Esophagus (tissue), 2 donors: ENCODE data around the gene DCLK1. TPM values are rescaled to one million over a fixed set of nuclear protein-coding genes. Genes with fewer than 3 reads are reported as not detected.

ENCODE experiments used
- H3K27ac ChIP-seq, 2 donors: one replicate each; pipeline ENCODE4 v1.5.1; 2013; ENCODE audit warnings: low read depth in 2 of 2, mild to moderate bottlenecking in 2 of 2, inconsistent platforms in 1 of 2, low read length in 1 of 2, moderate library complexity in 1 of 2
- H3K27me3 ChIP-seq, 2 donors: one replicate each; pipeline ENCODE4 v1.6.1; 2013; ENCODE audit warnings: low read length in 2 of 2, control low read depth in 1 of 2, mild to moderate bottlenecking in 1 of 2; ENCODE audit not compliant: insufficient read depth in 2 of 2, control insufficient read depth in 1 of 2
- H3K36me3 ChIP-seq, 2 donors: one replicate each; pipeline ENCODE4 v1.6.1; 2013; ENCODE audit warnings: low read length in 1 of 2; ENCODE audit not compliant: control insufficient read depth in 2 of 2, insufficient read depth in 2 of 2
- H3K4me1 ChIP-seq, 2 donors: one replicate each; pipeline ENCODE4 v1.6.1; 2013; ENCODE audit warnings: low read length in 1 of 2; ENCODE audit not compliant: control insufficient read depth in 2 of 2, insufficient read depth in 2 of 2
- H3K4me3 ChIP-seq, 2 donors: one replicate each; pipeline ENCODE4 v1.5.1; 2013; ENCODE audit warnings: low read length in 2 of 2, mild to moderate bottlenecking in 2 of 2, low read depth in 1 of 2, moderate library complexity in 1 of 2
- H3K9me3 ChIP-seq, 2 donors: one replicate each; pipeline ENCODE4 v1.6.1; 2013; ENCODE audit warnings: mild to moderate bottlenecking in 2 of 2, low read depth in 1 of 2, low read length in 1 of 2, moderate library complexity in 1 of 2; ENCODE audit not compliant: control insufficient read depth in 2 of 2, insufficient read depth in 1 of 2
- whole genome bisulfite sequencing, 2 donors: extraction: QIAGEN DNeasy Blood & Tissue Kit; methylation state at CpG; one replicate each; pipeline ENCODE4 v1.1.7; 2013; 5-methylcytosine and 5-hydroxymethylcytosine counted together
- polyA plus RNA-seq, 2 donors: library from polyadenylated mRNA; stranded (reverse); fragments of 200-250 nt; gene quantifications; one replicate each; pipeline ENCODE4 v1.2.3, GENCODE V29; 2013
- donor health status: healthy with polysubstance abuse.
- donor health status: Bipolar disorder and iron deficiency.

The DCLK1 gene
- polyA plus RNA-seq, 2 donors: 0.47 to 0.75 TPM

- no peak overlapping the region for H3K27ac ChIP-seq
- H3K36me3 ChIP-seq: no peaks in the 10 kb centered on the region
- H3K4me3 ChIP-seq: no peak overlapping the region
- no peaks in the 10 kb centered on the region for H3K4me1 ChIP-seq
- H3K27me3 ChIP-seq: no peaks in the 10 kb centered on the region
- H3K9me3 ChIP-seq: no peaks in the 10 kb centered on the region
- WGBS, 2 donors: 57 to 62% methylated on average over 6 of the region's 6 CpGs
Measured at GRCh38 chr13:35812736-35813135, 318.4 kb downstream of the DCLK1 start.

- H3K27me3 ChIP-seq: no peaks in the 10 kb centered on the region
- H3K9me3 ChIP-seq: no peaks in the 10 kb centered on the region
- WGBS, 2 donors: 89 to 93% methylated on average over 4 of the region's 4 CpGs
- H3K27ac ChIP-seq: no peak overlapping the region
- H3K4me3 ChIP-seq: no peak overlapping the region
- H3K4me1 ChIP-seq: no peaks in the 10 kb centered on the region
- H3K36me3 ChIP-seq: no peaks in the 10 kb centered on the region
Measured at GRCh38 chr13:35810321-35810720, 320.9 kb downstream of the DCLK1 start.

GRCh38 chr13:35808846-35809245, 322.3 kb downstream of the DCLK1 start:
- no peak overlapping the region for H3K4me3 ChIP-seq
- H3K27ac ChIP-seq: no peak overlapping the region
- 86 to 91% methylated on average over 6 of the region's 6 CpGs for WGBS, 2 donors
- H3K9me3 ChIP-seq: no peaks in the 10 kb centered on the region
- no peaks in the 10 kb centered on the region for H3K36me3 ChIP-seq
- H3K27me3 ChIP-seq: no peaks in the 10 kb centered on the region
- H3K4me1 ChIP-seq: no peaks in the 10 kb centered on the region

- Histone ChIP-seq H3K36me3 (no peaks in the 10 kb centered on the region), H3K27me3 (no peaks in the 10 kb centered on the region), H3K4me3 (no peak overlapping the region), H3K27ac (no peak overlapping the region), H3K9me3 (no peaks in the 10 kb centered on the region), H3K4me1 (no peaks in the 10 kb centered on the region)
- WGBS, 2 donors: 80 to 81% methylated on average over 5 of the region's 5 CpGs
Measured at GRCh38 chr13:35804901-35805300, 326.3 kb downstream of the DCLK1 start.

- no peak overlapping the region for H3K4me3 ChIP-seq
- no peaks in the 10 kb centered on the region for H3K36me3 ChIP-seq
- H3K9me3 ChIP-seq: no peaks in the 10 kb centered on the region
- H3K27ac ChIP-seq: no peak overlapping the region
- H3K4me1 ChIP-seq: no peaks in the 10 kb centered on the region
- WGBS, 2 donors: 79 to 81% methylated on average over 7 of the region's 7 CpGs
- H3K27me3 ChIP-seq: no peaks in the 10 kb centered on the region
Measured at GRCh38 chr13:35797991-35798390, 333.2 kb downstream of the DCLK1 start.

GRCh38 chr13:35797244-35797643, 333.9 kb downstream of the DCLK1 start:
- H3K27ac ChIP-seq: no peak overlapping the region
- no peaks in the 10 kb centered on the region for H3K27me3 ChIP-seq
- H3K36me3 ChIP-seq: no peaks in the 10 kb centered on the region
- H3K4me3 ChIP-seq: no peak overlapping the region
- no peaks in the 10 kb centered on the region for H3K4me1 ChIP-seq
- no peaks in the 10 kb centered on the region for H3K9me3 ChIP-seq
- WGBS, 2 donors: 48 to 53% methylated on average over 2 of the region's 2 CpGs

GRCh38 chr13:35796623-35797022, 334.6 kb downstream of the DCLK1 start:
- Histone ChIP-seq H3K27me3 (no peaks in the 10 kb centered on the region), H3K9me3 (no peaks in the 10 kb centered on the region), H3K4me1 (no peaks in the 10 kb centered on the region), H3K36me3 (no peaks in the 10 kb centered on the region), H3K27ac (no peak overlapping the region), H3K4me3 (no peak overlapping the region)
- WGBS, 2 donors: 81 to 84% methylated on average over 4 of the region's 4 CpGs

- 67 to 76% methylated on average over 3 of the region's 3 CpGs for WGBS, 2 donors
- Histone ChIP-seq H3K36me3 (no peaks in the 10 kb centered on the region), H3K4me1 (no peaks in the 10 kb centered on the region), H3K9me3 (no peaks in the 10 kb centered on the region), H3K27ac (no peak overlapping the region), H3K4me3 (no peak overlapping the region), H3K27me3 (no peaks in the 10 kb centered on the region)
Measured at GRCh38 chr13:35794734-35795389, 336.3 kb downstream of the DCLK1 start.

GRCh38 chr13:35793823-35794222, 337.4 kb downstream of the DCLK1 start:
- no peak overlapping the region for H3K27ac ChIP-seq
- H3K27me3 ChIP-seq: no peaks in the 10 kb centered on the region
- no peak overlapping the region for H3K4me3 ChIP-seq
- no peaks in the 10 kb centered on the region for H3K36me3 ChIP-seq
- H3K9me3 ChIP-seq: no peaks in the 10 kb centered on the region
- H3K4me1 ChIP-seq: no peaks in the 10 kb centered on the region

GRCh38 chr13:35792911-35793310, 338.3 kb downstream of the DCLK1 start:
- H3K9me3 ChIP-seq: no peaks in the 10 kb centered on the region
- no peaks in the 10 kb centered on the region for H3K4me1 ChIP-seq
- WGBS, 2 donors: 56 to 62% methylated on average over 2 of the region's 2 CpGs
- no peaks in the 10 kb centered on the region for H3K36me3 ChIP-seq
- H3K27ac ChIP-seq: no peak overlapping the region
- no peak overlapping the region for H3K4me3 ChIP-seq
- no peaks in the 10 kb centered on the region for H3K27me3 ChIP-seq
